SK-N-SH (cell line): Measurements from ENCODE around the gene IKZF1. TPM values are rescaled to one million over a fixed set of nuclear protein-coding genes. Genes with fewer than 3 reads are reported as not detected.

Experiments used
- CTCF ChIA-PET: fragments of 300-600, 350-600 bp; formaldehyde crosslinking; extraction: SDS; loops from one replicate; lab custom pipeline; 2021; lab: Yijun Ruan, JAX
- POLR2A ChIA-PET: fragments of 350-600 bp; sonication (Branson Sonifier 250); formaldehyde crosslinking; extraction: SDS; loops from one replicate; lab custom pipeline; 2020; ENCODE audit warnings: antibody characterized with exemption, inconsistent platforms; lab: Yijun Ruan, JAX
- DNase-seq: peaks from one replicate; pipeline ENCODE4 v3.0.0; 2012
- H2AFZ ChIP-seq: fragments of 200-600 bp; sonication (generic); 2 replicates; pipeline ENCODE4 v1.8.1; 2016; ENCODE audit warnings: antibody characterized with exemption, mild to moderate bottlenecking, low read depth
- H3F3A ChIP-seq: fragments of 200-600 bp; sonication (generic); replicated peaks from 2 replicates; pipeline ENCODE3; 2016; ENCODE audit warnings: antibody characterized with exemption, mild to moderate bottlenecking; ENCODE audit not compliant: insufficient read depth
- H3K27ac ChIP-seq, 2 experiments: fragments of 200-500 bp in 1 of 2; fragments of 200-600 bp in 1 of 2; sonication (Bioruptor generic) in 1 of 2; sonication (generic), shearing (Covaris generic) in 1 of 2; 2 replicates each; pipeline versions ENCODE4 v1.5.1 to v1.6.1; 2014 to 2016; ENCODE audit warnings: low read depth in 2 of 2, inconsistent platforms in 1 of 2, low read length in 1 of 2, mild to moderate bottlenecking in 1 of 2, mixed read lengths in 1 of 2
- H3K27me3 ChIP-seq: fragments of 200-600 bp; sonication (generic), shearing (Covaris generic); 2 replicates; pipeline ENCODE4 v1.6.1; 2016; ENCODE audit warnings: mixed run types; ENCODE audit not compliant: insufficient read depth
- H3K36me3 ChIP-seq, 2 experiments: fragments of 200-500 bp in 1 of 2; fragments of 200-600 bp in 1 of 2; sonication (Bioruptor generic) in 1 of 2; sonication (generic) in 1 of 2; replicated peaks in 1 of 2; 2 replicates each; pipeline versions ENCODE3 to v1.5.1; 2014 to 2016; ENCODE audit warnings: low read length in 1 of 2, mild to moderate bottlenecking in 1 of 2; ENCODE audit not compliant: insufficient read depth in 2 of 2, control insufficient read depth in 1 of 2
- H3K4me1 ChIP-seq, 2 experiments: fragments of 200-500 bp in 1 of 2; fragments of 200-600 bp in 1 of 2; sonication (Bioruptor generic) in 1 of 2; sonication (generic), shearing (Covaris generic) in 1 of 2; 2 replicates each; pipeline versions ENCODE4 v1.5.1 to v1.6.1; 2014 to 2016; ENCODE audit warnings: low read depth in 1 of 2, low read length in 1 of 2, mixed run types in 1 of 2; ENCODE audit not compliant: insufficient read depth in 2 of 2, control insufficient read depth in 1 of 2
- H3K4me2 ChIP-seq: fragments of 200-600 bp; sonication (generic), shearing (Covaris generic); 2 replicates; pipeline ENCODE4 v1.6.1; 2017; ENCODE audit warnings: mixed run types
- H3K4me3 ChIP-seq, 2 experiments: fragments of 200-500 bp in 1 of 2; fragments of 200-600 bp in 1 of 2; sonication (Bioruptor generic) in 1 of 2; sonication (generic), shearing (Covaris generic) in 1 of 2; 2 replicates each; pipeline versions ENCODE4 v1.5.1 to v1.8.1; 2014 to 2016; ENCODE audit warnings: low read depth in 2 of 2, inconsistent platforms in 1 of 2, low read length in 1 of 2, mild to moderate bottlenecking in 1 of 2, mixed read lengths in 1 of 2, moderate library complexity in 1 of 2
- H3K79me2 ChIP-seq: fragments of 200-600 bp; sonication (generic); 2 replicates; pipeline ENCODE4 v1.8.1; 2017; ENCODE audit warnings: mild to moderate bottlenecking; ENCODE audit not compliant: insufficient read depth
- H3K9ac ChIP-seq: fragments of 200-600 bp; sonication (generic); 2 replicates; pipeline ENCODE4 v1.6.1; 2017; ENCODE audit warnings: mixed run types
- H3K9me2 ChIP-seq: fragments of 200-600 bp; sonication (generic); 2 replicates; pipeline ENCODE4 v1.6.1; 2017; ENCODE audit warnings: mixed run types
- H3K9me3 ChIP-seq: fragments of 200-600 bp; sonication (generic); 2 replicates; pipeline ENCODE4 v1.6.1; 2017; ENCODE audit warnings: mixed run types, mild to moderate bottlenecking, moderate library complexity
- H4K20me1 ChIP-seq: fragments of 200-600 bp; sonication (generic); 2 replicates; pipeline ENCODE4 v1.6.1; 2017; ENCODE audit warnings: mild to moderate bottlenecking, mixed run types; ENCODE audit not compliant: insufficient read depth
- EP300 ChIP-seq, 2 experiments: IDR thresholded peaks; 2 replicates each; pipeline versions ENCODE4 v1.4.0 to v1.6.1; 2012; ENCODE audit warnings: borderline replicate concordance in 1 of 2, low read depth in 1 of 2, low read length in 1 of 2
- EZH2phosphoT487 ChIP-seq: fragments of 200-600 bp; sonication (generic); IDR thresholded peaks from 2 replicates; pipeline ENCODE4 v1.6.1; 2017; ENCODE audit warnings: low read depth, mixed run types, mild to moderate bottlenecking, antibody characterized with exemption, moderate library complexity, borderline replicate concordance
- FOSL2 ChIP-seq: IDR thresholded peaks from 2 replicates; pipeline ENCODE4 v1.4.0; 2012; ENCODE audit warnings: low read depth, mild to moderate bottlenecking, moderate library complexity, borderline replicate concordance
- FOXJ3 ChIP-seq: sonication (generic); formaldehyde crosslinking; IDR thresholded peaks from 2 replicates; pipeline ENCODE4 v1.5.1; 2020; ENCODE audit warnings: mild to moderate bottlenecking, missing genetic modification reagents
- FOXM1 ChIP-seq: IDR thresholded peaks from 2 replicates; pipeline ENCODE4 v1.4.0; 2012; ENCODE audit warnings: low read depth, mild to moderate bottlenecking
- GABPA ChIP-seq: IDR thresholded peaks from 2 replicates; pipeline ENCODE4 v1.4.0; 2012; ENCODE audit warnings: low read depth, mild to moderate bottlenecking
- GATA2 ChIP-seq: sonication (generic); formaldehyde crosslinking; IDR thresholded peaks from 2 replicates; pipeline ENCODE4 v1.5.0; 2020; ENCODE audit warnings: mild to moderate bottlenecking, missing genetic modification reagents
- JUND ChIP-seq: IDR thresholded peaks from 2 replicates; pipeline ENCODE4 v1.4.0; 2012
- MXI1 ChIP-seq: IDR thresholded peaks from 2 replicates; pipeline ENCODE4 v1.6.1; 2012; ENCODE audit warnings: mild to moderate bottlenecking, low read depth, low read length, improper control_type of control experiment
- NFIC ChIP-seq: IDR thresholded peaks from 2 replicates; pipeline ENCODE4 v1.4.0; 2012; ENCODE audit warnings: borderline replicate concordance
- NRF1 ChIP-seq: IDR thresholded peaks from 2 replicates; pipeline ENCODE4 v1.6.1; 2012; ENCODE audit warnings: low read depth, mild to moderate bottlenecking, low read length
- PBX3 ChIP-seq: IDR thresholded peaks from 2 replicates; pipeline ENCODE4; 2012
- POLR2AphosphoS5 ChIP-seq: IDR thresholded peaks from 2 replicates; pipeline ENCODE4 v1.6.1; 2012; ENCODE audit warnings: low read depth, low read length
- REST ChIP-seq: IDR thresholded peaks from 2 replicates; pipeline ENCODE4 v1.6.1; 2012; ENCODE audit warnings: mild to moderate bottlenecking, low read depth, low read length, moderate library complexity
- RFX5 ChIP-seq: IDR thresholded peaks from 2 replicates; pipeline ENCODE4 v1.6.1; 2012; ENCODE audit warnings: mild to moderate bottlenecking, improper control_type of control experiment, low read length
- SIN3A ChIP-seq: IDR thresholded peaks from 2 replicates; pipeline ENCODE4 v1.6.1; 2012; ENCODE audit warnings: low read depth, mild to moderate bottlenecking, low read length, moderate library complexity, borderline replicate concordance
- TAF1 ChIP-seq: IDR thresholded peaks from 2 replicates; pipeline ENCODE4 v1.6.1; 2012; ENCODE audit warnings: low read depth, mild to moderate bottlenecking, low read length, moderate library complexity, borderline replicate concordance
- USF1 ChIP-seq: IDR thresholded peaks from 2 replicates; pipeline ENCODE4 v1.4.0; 2012; ENCODE audit warnings: low read depth, borderline replicate concordance
- YY1 ChIP-seq: IDR thresholded peaks from 2 replicates; pipeline ENCODE4 v1.4.0; 2012; ENCODE audit warnings: low read depth, mild to moderate bottlenecking
- ZBTB33 ChIP-seq: IDR thresholded peaks from 2 replicates; pipeline ENCODE4 v1.4.0; 2012; ENCODE audit warnings: low read depth, borderline replicate concordance
- WGBS: methylation state at CpG from one replicate; pipeline ENCODE4 v1.1.6; 2017; ENCODE audit warnings: low lambda C conversion rate; 5-methylcytosine and 5-hydroxymethylcytosine counted together
- polyA plus RNA-seq, 3 experiments: library from polyadenylated mRNA; depleted of rRNA; stranded (reverse); fragments of >200 nt; gene quantifications; 2 replicates each; pipeline ENCODE4 v1.2.3, GENCODE V29; 2012

The IKZF1 gene
- polyA plus RNA-seq, 1 of the 3 experiments (the other 2 are of a cell fraction) = not detected

- WGBS = 21% methylated on average over 9 of the region's 41 CpGs
These were observed 95.6 kb downstream of the IKZF1 start for GRCh38 chr7:50400114-50400513.

More at GRCh38 chr7:50400114-50400513, 95.6 kb downstream of the IKZF1 start:
- CTCF ChIA-PET = interaction anchor here (5.7 to 6.7 kb wide), 2 partner anchors 19 to 194 kb away, joined by 27 to 31 read pairs; no protein-coding TSS in a partner anchor
- H3K79me2 ChIP-seq = no peaks in the 10 kb centered on the region
- H3K9me2 ChIP-seq = no peaks in the 10 kb centered on the region
- peak overlapping the region in 1 of 2 experiments; percentile 26; a peak in 1 of 4 replicates for H3K4me3 ChIP-seq
- 0 out of 2 replicates have a peak overlapping the region, but pooled peaks have one; percentile 18 for H3K4me2 ChIP-seq
- no peak for TF ChIP-seq JUND
- TF ChIP-seq ZBTB33 = no peak
- TF ChIP-seq FOXM1 = no peak
- TF ChIP-seq NFIC = no peak
- no peak for TF ChIP-seq GATA2 (CRISPR knock-in tag)
- no peak for TF ChIP-seq POLR2AphosphoS5
- no peak for TF ChIP-seq MXI1
- TF ChIP-seq FOXJ3 (CRISPR knock-in tag) = no peak
- no peak for TF ChIP-seq EZH2phosphoT487
- TF ChIP-seq NRF1 = no peak
- no peak for TF ChIP-seq RFX5
- TF ChIP-seq YY1 = no peak
- no peak for TF ChIP-seq PBX3
- no peak for TF ChIP-seq GABPA
- no peak for TF ChIP-seq REST
- no peak for TF ChIP-seq USF1
- TF ChIP-seq FOSL2 = no peak
- no peak for TF ChIP-seq TAF1
- no peak for TF ChIP-seq EP300 (IDR thresholded peaks at IDR 0.05; ENCODE audit: borderline replicate concordance in 1 of 2, low read depth in 1 of 2, low read length in 1 of 2)
- TF ChIP-seq SIN3A = no peak
- TF ChIP-seq, all 33 proteins: peak for 0
- Histone ChIP-seq H3K9ac (no peak overlapping the region), H3K27ac (no peak overlapping the region), H3F3A (no peaks in the 10 kb centered on the region), H3K36me3 (no peaks in the 10 kb centered on the region), H4K20me1 (no peaks in the 10 kb centered on the region), H3K27me3 (peaks cover 34% of the 10 kb centered on the region), H2AFZ (no peak overlapping the region; the same call in 1 of the 2 replicates), H3K9me3 (no peaks in the 10 kb centered on the region), H3K4me1 (peaks cover 0 to 9% of the 10 kb centered on the region in 2 experiments; a peak in 1 of 4 replicates)
- peak; percentile 53 for DNase-seq
- POLR2A ChIA-PET = no interaction called here
